GM18511 (cell line): ENCODE measurements around the gene SLC36A1.

Experiments used
- ATAC-seq: cut with Tn5 transposase; IDR thresholded peaks from one replicate; pipeline ENCODE4 v1.9.1; 2021; ENCODE audit warnings: mild to moderate bottlenecking, moderate library complexity; ENCODE audit not compliant: unreplicated experiment

The SLC36A1 gene

DNA sequence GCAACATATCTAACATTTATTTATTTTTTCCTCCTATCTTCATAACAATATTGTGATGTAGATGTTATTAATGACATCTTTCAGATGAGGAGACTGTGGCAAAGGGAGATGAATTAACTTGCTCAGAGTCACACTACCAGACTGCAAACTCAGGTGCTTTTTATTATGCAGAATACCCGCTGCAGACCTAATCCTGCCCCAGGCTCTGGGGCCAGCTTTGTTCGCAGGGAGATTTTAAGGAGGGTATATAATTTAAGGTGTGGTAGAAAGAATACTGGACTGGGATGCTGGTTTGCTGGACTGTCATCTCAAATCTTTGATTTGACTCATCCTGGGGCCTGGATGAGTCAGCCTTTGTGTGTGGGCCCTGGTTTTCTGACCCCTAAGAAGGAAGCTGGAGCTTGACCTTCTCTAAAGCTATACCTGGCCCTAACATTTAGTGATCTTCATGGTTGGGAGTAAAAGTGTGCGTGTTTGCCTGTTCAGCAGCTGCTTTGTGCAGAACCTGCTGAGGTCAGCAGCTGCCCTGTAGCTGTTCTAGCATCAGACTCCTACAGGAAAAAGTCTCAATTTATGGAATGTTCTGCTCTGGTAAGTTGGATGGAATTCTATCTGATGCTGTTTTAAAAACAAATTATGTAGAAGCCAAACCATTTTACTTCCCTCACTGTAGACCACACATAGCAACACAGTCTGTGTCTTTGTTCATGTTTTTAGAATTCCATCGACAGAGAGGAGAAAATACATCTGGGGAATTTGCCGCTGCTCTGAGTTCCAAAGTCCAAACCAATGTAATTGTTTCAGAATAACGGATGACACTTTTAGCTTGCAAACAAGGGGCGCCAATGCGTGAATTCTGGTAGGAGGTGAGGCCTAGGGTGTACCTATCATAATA, 4.5 kb downstream of the SLC36A1 start:
- peak; percentile 67 for ATAC-seq

DNA sequence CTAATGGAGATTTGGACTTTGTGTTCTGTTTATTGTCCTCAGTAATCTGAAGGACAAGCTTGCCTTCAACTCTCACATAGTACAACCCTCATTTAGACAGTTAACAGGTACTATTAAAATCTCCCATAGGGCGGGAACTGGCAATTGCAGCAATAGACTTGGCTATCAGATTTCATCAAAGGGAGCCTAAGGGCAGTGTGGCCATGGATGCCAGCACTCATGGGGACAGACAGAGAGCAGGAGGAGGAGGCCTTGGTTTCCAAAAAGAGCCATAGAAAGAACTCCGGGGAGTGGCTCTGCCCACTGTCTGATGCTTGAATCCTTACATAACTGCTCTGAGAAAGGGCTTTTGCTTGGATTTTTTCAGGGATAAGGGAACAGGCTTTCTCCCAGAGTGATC, 6.8 kb downstream of the SLC36A1 start:
- ATAC-seq = no peak

GRCh38 chr5:151454889-151455288, 7.5 kb downstream of the SLC36A1 start:
- ATAC-seq = no peak

GRCh38 chr5:151456321-151456940, 9.0 kb downstream of the SLC36A1 start:
- no peak for ATAC-seq

DNA sequence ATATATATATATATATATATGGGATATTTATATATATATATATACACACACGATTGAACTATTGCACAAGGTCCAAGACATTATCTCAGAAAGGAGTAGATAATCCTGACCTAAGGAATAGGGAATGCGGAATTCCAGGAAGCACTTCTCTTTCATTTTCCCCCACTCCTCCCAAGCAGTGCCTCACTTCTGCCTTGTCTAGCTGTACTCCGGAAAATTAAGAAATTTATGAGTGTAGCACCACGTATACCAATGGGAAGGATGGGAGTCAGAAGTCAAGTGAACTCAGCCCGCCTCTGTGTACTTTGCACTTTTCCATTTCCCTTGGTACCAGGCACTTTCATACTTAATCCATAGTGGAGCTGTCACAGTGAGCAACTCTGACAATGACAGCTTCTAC, 10.9 kb downstream of the SLC36A1 start:
- ATAC-seq = no peak

DNA sequence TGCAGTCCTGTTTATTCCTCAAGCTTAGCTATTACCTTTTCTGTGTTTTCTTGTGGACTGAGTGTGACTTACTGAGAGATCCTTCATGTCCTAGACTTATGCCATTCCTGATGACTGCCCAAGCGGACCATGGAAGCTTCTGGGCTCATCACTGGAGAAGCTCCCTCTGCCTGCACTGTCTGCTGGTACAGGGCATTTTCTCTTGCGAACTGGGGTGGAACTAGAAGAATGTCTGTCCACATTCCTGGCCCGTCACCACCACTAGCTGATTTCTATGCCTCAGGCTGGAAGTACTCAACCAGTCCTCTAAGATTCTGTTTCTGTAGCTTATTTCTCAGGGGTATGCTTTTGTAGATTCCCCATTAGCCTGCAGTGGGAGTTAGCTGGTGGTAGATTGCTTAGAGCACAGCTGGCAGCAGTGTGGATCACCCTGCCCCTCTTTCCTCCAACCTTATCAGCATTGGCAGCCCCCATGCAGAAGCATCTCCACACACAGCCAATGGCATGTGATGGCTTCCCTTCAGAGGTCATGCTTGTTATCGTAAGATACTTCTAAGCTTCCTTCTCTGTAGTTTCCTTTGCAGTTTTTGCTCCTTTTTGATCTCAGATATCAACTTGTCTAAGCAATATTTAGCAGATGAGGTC, 12.4 kb downstream of the SLC36A1 start:
- ATAC-seq = no peak

DNA sequence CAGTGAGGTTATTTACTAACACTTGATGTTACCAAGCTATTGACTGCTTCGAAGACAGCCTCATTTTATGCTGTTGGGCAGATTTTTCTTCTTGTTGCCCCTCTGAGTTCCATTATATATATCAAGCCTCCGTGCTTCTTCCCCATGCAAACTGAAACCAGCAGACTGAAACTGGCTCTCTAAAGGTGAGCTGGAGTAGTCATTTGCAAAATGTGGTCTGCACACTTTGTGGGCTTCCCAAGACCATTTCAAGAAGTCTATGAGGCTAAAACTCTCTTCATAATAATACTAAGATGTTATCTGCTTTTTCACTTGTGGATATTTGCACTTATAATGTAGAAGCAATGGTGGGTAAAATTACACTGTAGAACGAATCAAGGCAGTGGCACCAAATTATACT, 13.9 kb downstream of the SLC36A1 start:
- ATAC-seq = peak; percentile 97

DNA sequence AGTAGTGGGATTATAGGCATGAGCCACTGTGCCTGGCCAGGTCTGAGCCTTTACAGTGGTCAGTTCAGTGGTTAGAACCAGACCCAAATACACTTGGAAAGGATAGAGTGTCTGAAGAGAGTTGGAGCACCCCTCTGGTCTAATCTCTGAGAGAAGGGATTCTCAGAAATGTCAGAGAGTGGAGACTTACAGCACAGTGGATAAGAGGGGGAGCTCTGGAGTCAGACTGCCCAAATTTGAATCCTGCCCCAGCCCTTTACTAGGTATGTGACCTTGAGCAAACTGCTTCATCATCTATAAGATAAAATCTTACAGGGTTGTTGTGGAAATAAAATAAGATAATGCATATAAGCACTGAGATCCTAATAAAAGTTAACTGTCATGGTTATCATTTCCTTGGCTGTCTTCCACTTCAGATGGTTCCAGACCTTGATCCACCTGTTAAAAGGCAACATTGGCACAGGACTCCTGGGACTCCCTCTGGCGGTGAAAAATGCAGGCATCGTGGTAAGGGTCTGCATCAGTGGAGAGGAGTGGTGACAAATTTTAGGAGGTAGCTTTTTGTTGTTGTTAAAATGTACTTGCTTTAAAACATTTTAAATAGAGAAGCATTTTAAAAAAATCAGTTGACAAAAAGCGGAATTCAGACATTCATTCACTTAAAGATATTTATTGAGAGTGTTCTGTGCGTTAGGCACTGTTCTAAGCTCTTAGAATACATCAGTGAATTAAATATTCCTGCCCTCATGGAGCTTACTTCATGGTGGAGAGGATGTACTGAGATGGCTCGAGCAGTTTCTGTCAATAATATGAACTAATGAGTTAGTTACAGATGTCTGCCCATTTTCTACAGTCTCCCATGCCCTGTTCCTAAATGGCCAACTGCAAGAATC, 16.0 kb downstream of the SLC36A1 start:
- no peak for ATAC-seq

DNA sequence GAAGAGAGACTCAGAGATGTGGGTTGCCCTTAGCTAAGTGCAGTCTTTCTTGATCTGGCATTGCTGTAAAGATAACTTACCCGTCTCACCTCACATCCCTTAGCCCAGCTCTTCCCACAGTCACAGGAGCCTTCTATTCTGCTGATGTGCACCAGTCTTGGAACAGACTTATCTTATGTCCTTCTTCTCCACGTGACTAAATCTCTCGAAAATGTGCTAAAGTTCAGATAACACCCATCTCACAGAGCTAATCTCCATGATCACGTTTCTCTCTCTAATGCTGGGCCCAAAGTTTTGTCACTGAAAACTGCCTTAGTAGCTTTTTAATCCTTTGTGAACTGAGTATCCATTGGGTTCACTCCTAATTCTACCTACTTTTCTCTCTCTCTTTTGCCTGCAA, 16.7 kb downstream of the SLC36A1 start:
- ATAC-seq = no peak

- ATAC-seq = no peak
Measured at GRCh38 chr5:151465476-151465875, 18.1 kb downstream of the SLC36A1 start.

DNA sequence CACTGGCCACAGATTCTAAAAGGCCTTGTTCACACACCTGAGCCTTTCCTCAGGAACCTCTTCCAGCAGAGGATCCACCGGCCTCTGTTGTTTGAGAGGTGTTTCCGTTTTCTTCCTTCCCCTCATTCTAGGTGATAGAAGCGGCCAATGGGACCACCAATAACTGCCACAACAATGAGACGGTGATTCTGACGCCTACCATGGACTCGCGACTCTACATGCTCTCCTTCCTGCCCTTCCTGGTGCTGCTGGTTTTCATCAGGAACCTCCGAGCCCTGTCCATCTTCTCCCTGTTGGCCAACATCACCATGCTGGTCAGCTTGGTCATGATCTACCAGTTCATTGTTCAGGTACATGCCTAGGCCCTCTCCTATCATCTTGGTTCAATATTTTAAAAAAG, 20.2 kb downstream of the SLC36A1 start:
- no peak for ATAC-seq

DNA sequence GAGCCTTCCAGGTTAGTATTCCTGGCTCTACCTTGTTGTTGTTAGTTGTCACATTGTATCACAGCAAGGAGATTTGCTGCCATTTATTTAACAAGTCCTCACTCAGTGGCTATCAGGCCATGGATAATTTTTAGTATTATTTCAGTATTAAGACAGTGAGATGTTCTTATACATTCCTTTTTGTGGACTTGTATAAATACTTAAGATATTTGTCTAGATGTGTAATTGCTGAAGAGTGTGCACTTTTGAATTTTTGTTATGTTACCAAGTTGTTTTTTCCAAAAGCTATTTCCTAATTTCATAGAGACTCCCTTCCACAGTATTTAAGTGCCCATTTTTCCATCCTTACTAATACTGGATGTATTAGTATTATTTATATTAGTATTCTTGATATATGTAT, 22.0 kb downstream of the SLC36A1 start:
- ATAC-seq = no peak

DNA sequence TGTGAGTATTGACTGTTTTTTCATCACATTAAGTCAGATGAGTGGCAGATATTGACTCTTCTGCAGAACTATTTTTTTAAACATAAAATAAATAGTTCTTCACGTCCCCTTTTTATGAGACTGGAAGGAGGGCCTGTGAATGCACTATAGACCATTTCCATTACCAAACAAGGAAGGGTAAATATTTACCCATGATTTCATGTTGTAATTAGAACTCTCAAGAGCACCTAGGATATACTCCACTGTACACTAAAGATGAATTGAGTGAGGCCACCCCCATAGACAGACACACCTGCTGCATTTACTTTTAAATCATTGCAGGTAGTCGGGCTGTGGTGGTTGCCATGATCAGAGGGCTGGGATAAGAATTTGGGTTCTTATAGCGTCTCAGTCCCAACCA, 22.6 kb downstream of the SLC36A1 start:
- no peak for ATAC-seq

DNA sequence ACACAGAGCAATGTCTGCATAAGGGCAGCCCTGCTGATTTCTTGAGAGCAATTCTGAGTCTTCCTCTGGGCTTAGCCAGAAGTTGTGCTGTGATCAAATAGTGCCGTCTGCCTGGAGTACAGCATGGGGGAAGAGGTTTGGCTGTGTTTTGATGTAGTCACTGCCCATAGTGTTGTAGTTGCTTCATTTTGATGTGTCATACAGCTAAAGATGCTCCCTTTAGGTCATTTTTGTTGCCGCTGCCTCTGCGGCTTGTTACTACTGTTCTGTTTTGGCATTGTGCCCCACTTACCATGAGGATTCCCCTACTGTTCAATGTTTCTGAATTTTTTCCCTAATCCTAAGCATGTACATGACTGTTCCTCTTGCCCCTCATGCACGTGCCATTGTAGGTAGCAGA, 23.0 kb downstream of the SLC36A1 start:
- no peak for ATAC-seq

DNA sequence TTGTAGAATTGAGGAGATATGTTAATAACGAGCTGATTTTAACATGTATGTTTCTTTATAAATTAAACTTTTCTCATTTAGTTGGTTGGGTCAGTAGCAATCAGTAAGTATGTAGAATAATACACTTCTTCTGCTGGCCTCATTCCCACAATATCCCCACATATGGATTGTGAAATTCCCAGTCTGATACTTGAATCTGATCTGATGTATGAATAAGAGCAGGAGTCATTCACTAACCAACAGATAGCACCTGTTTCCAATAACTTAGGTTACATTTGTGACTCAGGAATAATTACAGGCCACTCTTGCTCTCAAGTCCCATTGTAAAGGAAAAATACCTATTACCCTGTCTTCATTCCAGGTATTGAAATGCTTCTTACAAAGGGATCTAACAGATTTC, 23.9 kb downstream of the SLC36A1 start:
- no peak for ATAC-seq

DNA sequence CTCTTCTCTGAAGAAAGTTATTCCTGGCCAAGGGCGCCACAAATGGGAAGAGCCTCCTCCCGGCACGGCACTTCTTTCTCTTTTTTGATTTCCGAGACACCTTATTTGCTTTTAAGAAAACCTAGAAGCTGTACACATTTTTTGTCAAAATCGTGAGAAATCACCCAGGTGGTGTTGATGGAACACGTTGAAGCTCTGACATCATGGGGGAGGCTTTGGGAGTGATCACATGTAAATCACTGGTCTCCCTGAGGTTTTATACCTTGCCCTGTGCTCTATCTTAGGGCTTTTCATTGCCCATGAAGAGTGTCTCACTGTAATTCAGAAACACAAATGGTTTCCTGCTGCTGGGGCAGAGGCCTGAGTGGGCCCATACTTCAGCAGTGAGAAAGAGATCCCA, 27.4 kb downstream of the SLC36A1 start:
- no peak for ATAC-seq

- ATAC-seq = no peak
Measured at GRCh38 chr5:151475388-151475787, 28.0 kb downstream of the SLC36A1 start.

- no peak for ATAC-seq
Measured at GRCh38 chr5:151476016-151476415, 28.6 kb downstream of the SLC36A1 start.

DNA sequence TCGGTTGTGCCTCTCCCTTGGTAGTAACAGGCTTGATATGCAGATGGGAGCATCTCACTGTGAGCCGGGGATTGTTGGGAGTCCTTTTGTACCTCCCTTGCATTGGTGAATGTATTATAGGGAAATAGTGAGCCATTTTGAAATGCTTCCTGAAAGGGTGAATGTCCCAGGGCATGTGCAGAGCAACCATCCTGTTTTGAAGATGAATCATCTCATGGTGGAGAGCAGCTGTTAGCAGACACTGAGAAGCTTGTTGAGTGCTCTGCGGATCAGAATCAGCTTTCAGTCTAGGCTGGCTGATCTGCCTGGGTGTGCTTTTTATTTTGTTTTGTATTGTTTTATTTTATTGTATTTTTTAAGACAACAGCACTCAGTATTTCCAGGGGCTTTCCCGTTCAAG, 29.7 kb downstream of the SLC36A1 start:
- no peak for ATAC-seq

- ATAC-seq = no peak
Measured at GRCh38 chr5:151480384-151481293, 33.2 kb downstream of the SLC36A1 start.
